Neural progenitor cell (in vitro differentiated cells): ENCODE measurements around the gene CDKL5.

Experiments
- CTCF ChIP-seq: fragments of 200-600 bp; sonication (generic); IDR thresholded peaks from 2 replicates; pipeline ENCODE4 v1.5.1; 2017; ENCODE audit warnings: antibody characterized with exemption, mild to moderate bottlenecking
- EZH2 ChIP-seq: fragments of 200-600 bp; sonication (generic); IDR thresholded peaks from 2 replicates; pipeline ENCODE4 v1.6.1; 2017; ENCODE audit warnings: antibody characterized with exemption, mild to moderate bottlenecking, moderate library complexity

GRCh38 chrX:18578546-18578945, 153.1 kb downstream of the CDKL5 start:
- no peak for TF ChIP-seq CTCF
- no peak for TF ChIP-seq EZH2
